GM12878 (cell line): ENCODE measurements around the gene COL5A1.

ENCODE experiments used
- CTCF ChIP-seq, 3 experiments: IDR thresholded peaks in 2 of 3; conservative IDR thresholded peaks in 1 of 3; 2 replicates each; pipeline ENCODE4 v1.5.1; 2011; ENCODE audit warnings: low read depth in 3 of 3, low read length in 3 of 3, mild to moderate bottlenecking in 3 of 3, control low read depth in 2 of 3, moderate library complexity in 2 of 3, inconsistent platforms in 1 of 3, mixed read lengths in 1 of 3; ENCODE audit not compliant: control insufficient read depth in 2 of 3, insufficient read depth in 1 of 3; ENCODE audit errors: extremely low read depth in 1 of 3
- MAX ChIP-seq: IDR thresholded peaks from 2 replicates; pipeline ENCODE4 v1.6.1; 2012; ENCODE audit warnings: low read depth, low read length, improper control_type of control experiment

GRCh38 chr9:134824583-134824982 is 183.0 kb downstream of the COL5A1 start:
- TF ChIP-seq MAX (no peak), CTCF (IDR thresholded peaks at IDR 0.05 in 2 of 3, conservative IDR thresholded peaks at IDR 0.05 in 1 of 3; ENCODE audit: control insufficient read depth in 2 of 3, extremely low read depth in 1 of 3, insufficient read depth in 1 of 3, low read depth in 3 of 3, low read length in 3 of 3) (no peak)
